HL-60 (cell line): Measurements from ENCODE around the gene PDGFC.

Experiments
- CTCF ChIP-seq: IDR thresholded peaks from one replicate; pipeline ENCODE4 v1.5.1; 2011; ENCODE audit warnings: low read length, control low read depth, inconsistent platforms; ENCODE audit not compliant: insufficient read depth
- POLR2AphosphoS5 ChIP-seq: IDR thresholded peaks from 2 replicates; pipeline ENCODE4 v1.6.1; 2012; ENCODE audit warnings: low read depth

GRCh38 chr4:156963419-156963818 is 8.2 kb downstream of the PDGFC start:
- TF ChIP-seq POLR2AphosphoS5: no peak
- no peak for TF ChIP-seq CTCF
